GM18861 (cell line): ENCODE measurements around the gene INPP5A.
"Not testable (repeated sequence)": the region's sequence is repeated elsewhere in the genome, so short reads cannot be mapped to it uniquely, and the experiment has no call there.

Experiments used
- ATAC-seq: cut with Tn5 transposase; IDR thresholded peaks from one replicate; pipeline ENCODE4 v1.9.1; 2021; ENCODE audit not compliant: unreplicated experiment

The INPP5A gene

GRCh38 chr10:132788831-132789219 lies 251.2 kb downstream of the INPP5A start:
- ATAC-seq = no peak

DNA sequence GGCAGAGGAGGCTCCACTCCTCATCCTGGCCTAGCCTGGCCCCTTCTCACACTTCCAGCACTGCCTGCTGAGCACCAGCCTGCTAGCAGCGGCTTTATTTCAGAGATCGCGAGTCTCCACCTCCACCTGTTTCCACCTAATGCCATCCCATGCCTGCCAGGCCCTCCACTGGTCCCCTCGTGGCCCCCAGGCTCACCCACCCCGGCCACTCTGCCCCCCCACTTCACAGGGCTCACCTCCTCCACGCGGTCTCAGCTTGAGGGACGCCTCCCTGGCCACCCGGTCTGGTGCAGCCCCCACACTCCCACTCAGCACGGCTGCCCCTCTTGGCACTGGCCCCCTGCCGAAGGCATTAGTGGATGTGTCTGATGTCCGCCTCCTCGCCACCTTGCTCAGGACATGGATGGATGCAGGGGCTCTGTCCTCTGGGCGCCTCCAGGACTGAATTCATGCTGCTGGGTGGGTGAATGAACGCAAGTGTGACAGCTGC lies 252.1 kb downstream of the INPP5A start:
- ATAC-seq = no peak

DNA sequence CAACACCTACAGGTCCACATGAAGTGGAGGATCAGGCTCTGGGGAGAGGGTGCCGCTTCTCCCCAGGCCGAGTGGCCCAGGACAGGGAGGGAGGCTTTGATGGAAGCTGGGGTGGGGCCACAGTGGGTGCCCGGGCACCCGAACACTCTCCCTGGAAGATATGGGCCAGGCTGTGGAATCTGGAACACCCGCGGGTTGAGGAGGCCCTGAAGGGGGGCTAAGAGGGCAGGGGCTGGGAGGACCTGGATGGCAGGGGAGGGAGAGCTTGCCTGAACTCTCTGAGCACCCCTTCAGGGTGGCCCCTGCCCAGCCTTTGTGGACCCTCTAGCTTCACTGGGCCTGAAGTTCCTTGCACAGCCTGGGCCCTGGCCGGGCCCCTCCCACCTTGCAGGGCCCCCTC lies 252.9 kb downstream of the INPP5A start:
- no peak for ATAC-seq

GRCh38 chr10:132790934-132791829 lies 253.6 kb downstream of the INPP5A start:
- ATAC-seq = no peak

GRCh38 chr10:132792099-132792498 lies 254.5 kb downstream of the INPP5A start:
- not testable (repeated sequence) for ATAC-seq

DNA sequence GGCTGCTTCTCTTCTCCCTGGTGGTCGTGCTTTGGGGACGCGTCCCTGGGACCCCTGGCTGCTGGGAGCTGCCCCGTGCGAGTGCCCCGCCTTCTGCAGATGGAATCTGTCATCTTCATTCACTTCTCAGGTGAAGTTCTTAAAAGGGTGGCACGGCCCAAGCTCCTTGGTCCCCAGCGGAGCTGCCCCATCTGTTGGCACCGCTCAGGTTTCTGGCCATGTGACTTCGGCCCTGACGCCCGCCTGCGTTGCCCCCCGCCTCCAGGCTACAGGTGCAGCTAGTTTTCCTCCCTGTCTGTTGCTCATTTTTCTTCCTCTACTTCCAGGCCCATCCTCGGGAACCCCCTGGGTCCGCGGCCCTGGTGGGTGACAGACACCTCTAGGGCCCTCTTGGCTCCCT lies 255.2 kb downstream of the INPP5A start:
- ATAC-seq = no peak

DNA sequence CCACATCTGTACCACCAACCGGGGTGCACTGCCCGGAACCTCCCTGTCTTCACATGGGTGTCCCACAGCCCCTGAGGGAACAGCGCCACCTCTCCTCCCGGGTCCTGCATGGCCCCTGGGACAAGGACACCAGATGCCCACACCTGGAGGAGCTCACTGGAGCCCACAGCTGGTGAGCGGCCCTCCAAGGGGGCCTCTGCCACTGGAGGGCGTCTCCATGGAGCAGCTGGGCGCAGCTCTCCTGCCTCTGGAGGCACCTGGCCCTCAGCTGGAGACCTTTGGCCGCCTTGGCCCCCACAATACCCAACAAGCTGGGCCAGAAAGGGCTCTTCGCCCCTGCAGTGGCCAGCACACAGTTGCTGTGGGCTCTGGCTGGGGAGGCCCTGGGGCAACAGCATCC lies 255.6 kb downstream of the INPP5A start:
- no peak for ATAC-seq

DNA sequence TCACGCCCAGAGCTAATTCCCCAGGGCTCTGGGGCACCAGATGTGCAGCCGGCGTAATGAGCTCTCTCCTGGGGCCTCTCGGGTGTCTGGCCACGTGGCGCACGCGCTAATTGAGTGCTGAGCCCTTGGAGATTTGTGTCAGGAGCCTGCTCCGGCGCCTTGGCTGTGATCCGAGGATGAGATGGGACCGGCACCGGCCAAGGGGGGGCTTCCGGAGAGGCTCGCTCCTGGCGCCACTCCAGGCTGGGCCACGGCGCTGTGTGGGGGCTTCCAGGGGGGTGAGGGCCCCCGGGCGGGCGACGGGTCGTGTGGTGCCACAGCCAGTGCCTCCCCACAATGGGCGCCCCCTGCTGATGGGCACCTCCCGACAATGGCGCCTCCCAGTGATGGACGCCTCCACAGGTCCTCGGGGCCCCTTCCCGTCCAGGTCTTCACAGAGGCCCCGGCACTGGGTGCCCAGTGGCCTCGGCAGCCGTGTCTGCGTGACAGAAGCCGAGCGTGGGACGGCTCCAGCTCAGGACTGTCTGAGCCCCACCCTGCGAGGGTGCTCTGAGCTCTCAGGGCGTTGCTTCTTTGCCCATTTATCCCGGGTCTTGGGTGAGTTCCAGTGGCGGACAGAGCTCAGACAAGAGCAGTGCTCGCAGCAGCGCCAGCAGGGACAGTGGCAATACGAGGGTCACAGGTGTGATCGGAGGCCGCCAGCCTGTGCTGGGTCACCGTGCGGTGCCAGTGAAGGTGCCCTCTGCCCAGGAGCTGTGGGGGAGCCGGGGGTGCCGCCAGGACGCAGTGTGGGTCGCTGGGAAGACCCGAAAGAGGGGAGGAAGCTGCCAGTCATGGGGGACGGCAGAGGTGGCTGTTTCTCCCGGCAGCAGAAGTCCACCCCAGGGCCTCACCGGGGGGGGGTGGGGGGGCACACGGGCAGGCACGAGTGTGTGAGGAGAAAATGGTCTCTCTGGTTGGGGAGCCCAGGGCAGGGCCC lies 256.6 kb downstream of the INPP5A start:
- ATAC-seq = no peak

DNA sequence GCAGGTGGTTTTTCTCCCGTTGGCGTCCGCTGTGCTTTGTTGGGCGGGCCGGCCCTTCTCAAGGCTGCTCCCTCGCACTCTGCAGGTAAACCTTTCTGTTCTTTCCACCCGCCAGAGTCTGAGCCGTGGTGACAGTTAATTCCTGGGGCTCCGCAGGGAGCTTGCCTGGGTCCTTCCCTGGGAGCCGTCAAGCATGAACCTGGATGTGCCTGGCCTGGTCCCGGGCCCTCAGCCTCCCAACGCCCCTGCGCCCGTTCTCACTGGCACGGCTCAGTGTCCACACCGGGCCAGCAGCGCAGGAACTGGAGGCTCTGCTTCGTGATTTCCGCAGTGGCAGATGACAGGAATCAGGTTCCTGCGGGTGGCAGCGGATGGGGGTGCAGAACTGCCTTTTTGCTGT lies 259.3 kb downstream of the INPP5A start:
- ATAC-seq = no peak

- ATAC-seq = not testable (repeated sequence)
Measured at GRCh38 chr10:132797986-132798385, 260.4 kb downstream of the INPP5A start.

GRCh38 chr10:132798403-132798802 lies 260.8 kb downstream of the INPP5A start:
- ATAC-seq = no peak

DNA sequence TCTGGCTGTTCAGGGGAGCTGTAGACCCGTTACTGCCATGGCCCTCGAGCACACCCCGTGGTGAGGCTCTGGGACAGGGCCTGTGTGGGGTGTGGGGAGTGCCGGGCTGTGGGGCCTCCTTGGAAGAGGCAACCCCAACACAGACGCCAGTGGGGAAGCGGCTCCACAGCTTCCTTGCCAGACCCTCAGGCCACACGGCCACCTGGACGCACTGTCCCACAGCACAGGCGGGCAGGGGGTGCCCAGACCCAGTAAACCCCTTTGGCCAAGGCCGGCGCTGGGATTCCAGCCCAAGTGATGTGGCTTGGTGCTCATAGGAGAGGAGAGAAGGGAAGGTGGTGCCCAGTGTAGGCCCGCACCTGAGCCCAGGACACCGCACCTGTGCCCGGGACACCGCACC lies 261.3 kb downstream of the INPP5A start:
- no peak for ATAC-seq

DNA sequence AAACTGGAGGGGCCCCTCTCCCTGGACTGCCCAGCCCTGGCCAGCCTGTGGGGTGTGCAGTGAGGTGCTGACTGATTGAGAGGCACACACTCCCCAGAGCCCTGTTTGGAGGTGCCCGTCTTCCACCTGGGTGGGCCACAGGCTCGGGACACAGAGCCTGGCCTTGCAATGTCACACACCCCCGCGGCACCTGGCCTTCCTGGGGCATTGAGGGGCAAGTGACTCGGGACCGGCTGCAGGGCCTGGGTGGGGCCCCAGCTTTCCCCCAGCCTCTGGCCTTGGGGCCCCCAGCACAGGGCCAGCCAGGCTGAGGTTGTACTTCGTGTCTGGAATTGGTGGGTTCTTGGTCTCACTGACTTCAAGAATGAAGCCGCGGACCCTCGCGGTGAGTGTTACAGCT lies 262.3 kb downstream of the INPP5A start:
- no peak for ATAC-seq

GRCh38 chr10:132802048-132802447 lies 264.5 kb downstream of the INPP5A start:
- ATAC-seq = no peak

- ATAC-seq = no peak
Measured at GRCh38 chr10:132802694-132803320, 265.2 kb downstream of the INPP5A start.

GRCh38 chr10:132803416-132804210 lies 266.0 kb downstream of the INPP5A start:
- ATAC-seq = no peak

DNA sequence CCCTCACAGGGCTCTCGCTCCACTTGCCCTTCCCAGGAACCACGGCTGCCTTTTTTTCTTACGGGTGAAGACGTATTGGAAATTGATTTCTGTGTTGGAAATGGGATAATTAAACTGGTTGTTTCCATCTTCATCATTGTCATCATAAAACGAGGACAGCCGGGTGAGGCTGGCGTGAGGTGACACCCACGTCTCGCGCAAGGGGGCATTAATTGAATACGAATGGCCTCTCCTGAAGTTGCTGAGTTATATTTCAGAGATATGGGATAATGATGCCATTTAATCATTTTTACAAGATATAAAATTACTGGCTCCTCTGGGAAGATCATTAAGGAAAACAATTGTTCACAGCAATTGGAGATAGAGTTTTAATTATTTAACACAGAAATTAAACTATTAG lies 266.7 kb downstream of the INPP5A start:
- ATAC-seq = no peak

GRCh38 chr10:132804785-132805426 lies 267.3 kb downstream of the INPP5A start:
- no peak for ATAC-seq

DNA sequence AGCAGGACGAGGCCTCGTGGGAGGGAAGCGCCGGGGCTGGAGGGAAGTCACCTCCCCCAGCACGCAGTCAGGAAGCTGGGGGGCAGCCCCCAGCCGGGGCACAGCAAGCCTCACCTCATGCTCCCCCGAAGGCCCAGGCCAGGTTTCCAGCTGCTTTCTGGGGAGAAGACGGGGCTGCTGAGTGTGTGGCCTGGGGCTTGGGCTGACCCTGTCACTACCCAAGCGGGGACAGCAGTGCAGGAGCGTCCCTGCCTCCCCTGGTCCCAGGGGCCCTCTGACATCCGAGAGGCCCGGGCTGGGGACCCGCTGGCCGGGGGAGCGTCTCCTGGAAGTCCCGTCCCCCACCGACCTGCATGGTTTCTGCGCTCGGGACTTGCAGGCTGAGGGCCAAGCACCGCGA lies 268.0 kb downstream of the INPP5A start:
- no peak for ATAC-seq

DNA sequence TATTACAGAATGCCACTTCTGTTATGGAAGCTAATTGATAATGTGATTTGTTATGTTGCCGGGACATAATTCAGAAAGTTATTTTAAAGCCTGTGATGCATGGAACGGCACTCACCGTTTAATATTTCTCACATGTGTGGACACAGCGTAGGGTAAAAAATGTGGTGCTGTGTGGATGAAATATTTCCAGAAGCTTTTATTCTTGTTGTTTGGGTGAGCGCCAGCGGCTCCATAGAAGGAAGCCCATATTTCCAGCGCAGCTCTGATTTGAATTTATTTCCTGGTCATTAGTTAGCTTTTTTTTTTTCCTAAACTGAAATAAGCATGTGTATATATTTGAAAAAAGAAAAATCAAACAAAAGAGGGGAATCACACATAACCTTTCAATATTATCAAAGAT lies 268.5 kb downstream of the INPP5A start:
- no peak for ATAC-seq
